HG03039 (cell line): ENCODE results near the gene DIAPH3.
"Not testable (repeated sequence)": the region's sequence is repeated elsewhere in the genome, so short reads cannot be mapped to it uniquely, and the experiment has no call there.

ENCODE experiments used
- ATAC-seq: cut with Tn5 transposase; IDR thresholded peaks from one replicate; pipeline ENCODE4 v1.9.1; 2021; ENCODE audit warnings: mild to moderate bottlenecking, moderate library complexity; ENCODE audit not compliant: unreplicated experiment

DIAPH3 gene

DNA sequence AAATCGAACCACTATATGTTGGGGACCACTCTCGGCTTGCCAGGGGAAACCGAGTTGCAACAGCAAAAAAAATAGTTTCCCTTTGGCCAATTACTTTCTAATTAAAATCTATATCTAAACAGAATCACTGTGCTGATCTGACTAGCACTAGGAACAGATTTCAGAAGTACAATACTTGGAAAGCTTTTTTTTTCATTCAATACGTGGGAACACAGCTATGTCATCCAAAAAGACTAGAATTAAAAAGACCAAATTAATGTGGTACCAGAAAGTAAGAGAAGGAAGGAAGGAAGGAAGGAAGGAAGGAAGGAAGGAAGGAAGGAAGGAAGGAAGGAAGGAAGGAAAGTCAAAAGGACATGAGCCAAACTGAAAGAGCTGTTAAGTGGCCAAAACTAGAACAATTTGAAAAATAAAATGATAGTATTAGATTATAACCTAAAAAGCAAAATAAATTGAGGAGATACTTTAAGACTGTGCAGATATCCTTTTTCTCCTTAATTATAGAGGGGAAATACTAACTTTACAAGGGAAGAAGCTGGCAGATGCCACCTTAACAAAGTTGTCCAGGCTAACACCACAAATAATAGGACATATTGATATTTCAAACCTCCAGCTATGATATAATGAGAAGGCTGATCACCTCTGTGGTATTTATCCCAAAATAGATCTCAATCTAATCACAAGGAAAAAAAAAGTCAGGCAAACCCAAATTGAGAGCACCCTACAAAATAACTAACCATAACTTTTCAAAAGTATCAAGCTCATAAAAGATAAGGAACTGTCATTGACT lies 63.9 kb downstream of the DIAPH3 start:
- ATAC-seq: no peak

DNA sequence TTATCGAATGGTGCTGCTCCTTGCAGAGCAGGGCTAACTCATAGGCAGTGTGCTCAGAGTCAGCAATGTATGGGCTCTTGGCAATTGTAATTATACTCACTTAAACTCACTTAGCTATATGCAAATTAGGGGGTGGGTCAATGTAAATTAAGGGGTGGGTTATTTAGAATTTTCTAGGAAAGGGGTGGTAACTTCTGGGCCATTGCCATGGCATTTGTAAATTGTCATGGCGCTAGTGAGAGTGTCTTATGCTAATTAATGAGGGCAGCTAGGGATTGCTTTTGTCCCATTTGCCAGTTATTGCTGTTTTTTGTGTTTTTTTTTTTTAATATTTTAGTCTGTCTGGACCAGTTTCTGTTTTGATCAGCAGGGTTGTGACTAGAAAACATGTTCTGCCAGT lies 68.4 kb downstream of the DIAPH3 start:
- no peak for ATAC-seq

DNA sequence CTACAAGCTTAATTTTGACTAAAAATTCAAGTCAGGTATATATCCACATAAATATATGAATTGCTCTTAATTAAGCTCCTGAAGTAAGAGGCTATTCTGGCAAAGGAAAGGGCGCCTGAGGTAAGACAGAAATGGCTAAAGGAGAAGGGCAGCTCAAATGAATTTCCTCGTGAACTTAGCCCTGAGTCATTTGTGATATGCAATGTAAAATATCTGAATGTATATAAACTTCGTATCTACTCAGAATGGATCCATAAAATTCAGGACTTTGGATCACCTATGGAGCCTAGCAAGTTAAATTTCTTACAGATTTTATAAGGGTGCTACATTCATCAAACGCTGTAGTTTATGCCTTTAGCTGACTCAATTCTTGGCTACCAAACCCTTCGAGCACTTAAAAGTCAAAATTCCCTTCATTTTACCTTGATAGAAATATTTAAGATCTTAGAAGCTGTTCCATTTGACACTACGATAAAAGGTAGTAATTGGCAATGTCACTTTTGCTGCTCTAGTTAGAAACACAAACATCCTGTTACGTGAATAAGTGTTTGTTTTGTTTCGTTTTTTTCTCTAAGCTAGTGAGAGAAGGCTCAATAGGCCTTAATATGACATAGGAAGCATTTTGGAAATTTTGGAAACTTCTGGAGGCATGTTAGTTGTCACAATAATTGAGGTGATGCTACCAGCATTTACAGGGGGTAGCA lies 69.2 kb downstream of the DIAPH3 start:
- ATAC-seq: no peak

- ATAC-seq: no peak
These were observed 70.2 kb downstream of the DIAPH3 start for GRCh38 chr13:60093425-60094019.

DNA sequence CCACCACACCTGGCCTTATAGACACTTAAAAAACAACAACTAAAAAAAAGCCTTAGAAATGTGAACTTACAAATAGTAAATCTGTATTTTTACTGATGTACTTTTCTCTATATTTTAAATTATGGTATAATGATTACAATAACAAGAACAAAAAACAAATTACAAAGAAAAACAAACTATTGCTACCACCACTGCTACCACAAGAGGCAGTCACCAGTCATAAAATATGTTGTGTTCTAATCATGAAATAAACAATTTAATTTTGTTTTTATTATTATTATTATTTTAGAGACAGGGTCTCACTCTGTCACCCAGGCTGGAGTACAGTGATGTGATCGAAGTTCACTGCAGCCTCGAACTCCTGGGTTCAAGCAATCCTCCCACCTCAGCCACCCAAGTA lies 72.2 kb downstream of the DIAPH3 start:
- no peak for ATAC-seq

- no peak for ATAC-seq
These were observed 73.2 kb downstream of the DIAPH3 start for GRCh38 chr13:60090574-60090973.

DNA sequence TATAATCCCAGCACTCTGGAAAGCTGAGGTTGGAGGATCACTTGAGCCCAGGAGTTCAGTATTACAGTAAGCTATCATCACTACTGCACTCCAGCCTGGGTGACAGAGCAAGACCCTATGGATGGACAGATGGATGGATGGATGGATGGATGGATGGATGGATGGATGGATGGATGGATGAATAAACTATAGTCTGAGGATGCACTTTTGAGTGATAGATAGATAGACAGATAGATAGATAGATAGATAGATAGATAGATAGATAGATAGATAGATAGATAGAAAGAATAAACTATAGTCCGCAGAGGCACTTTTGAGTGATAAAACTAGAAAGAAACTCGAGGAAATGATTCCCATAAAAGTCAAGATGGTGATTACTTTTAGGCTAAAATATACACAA lies 79.9 kb downstream of the DIAPH3 start:
- not testable (repeated sequence) for ATAC-seq

GRCh38 chr13:60080850-60081249 lies 82.9 kb downstream of the DIAPH3 start:
- no peak for ATAC-seq

DNA sequence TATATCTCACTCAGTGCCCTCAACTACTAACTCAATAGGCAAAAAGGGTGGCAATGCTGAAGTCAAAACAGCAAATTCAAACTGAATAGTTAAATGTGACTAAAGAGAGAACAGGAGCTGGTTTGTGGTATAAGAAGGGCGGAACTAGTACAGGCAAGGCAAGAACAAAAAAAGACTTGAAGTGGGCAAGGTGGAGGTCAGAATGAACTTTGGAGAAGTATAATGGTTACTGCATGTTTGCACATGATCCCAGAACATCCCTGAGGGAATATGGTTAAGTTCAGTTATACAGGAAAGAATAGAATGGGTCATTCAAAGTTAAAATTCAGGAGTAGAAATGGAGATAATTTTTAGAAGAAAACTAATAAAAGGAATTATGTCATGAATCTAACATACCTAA lies 85.5 kb downstream of the DIAPH3 start:
- ATAC-seq: no peak

GRCh38 chr13:60075850-60076249 lies 87.9 kb downstream of the DIAPH3 start:
- ATAC-seq: no peak

DNA sequence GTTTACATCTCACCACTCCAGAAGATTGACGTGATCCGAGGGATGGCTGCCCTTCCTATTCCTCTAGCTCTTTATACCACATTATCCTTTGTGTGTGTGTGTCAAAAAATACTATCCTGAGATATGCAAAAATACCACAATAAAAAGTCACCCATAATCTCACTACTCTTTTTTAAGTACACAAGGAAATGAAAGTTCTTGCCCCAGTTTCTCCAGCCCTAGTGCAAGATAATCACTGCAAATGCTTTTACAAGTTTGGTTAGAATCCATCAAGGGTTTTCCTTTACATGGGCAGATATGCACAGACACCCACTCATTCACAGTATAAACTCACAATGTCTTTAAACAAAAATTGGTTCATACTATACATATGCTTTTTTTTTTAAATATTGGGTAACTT lies 89.3 kb downstream of the DIAPH3 start:
- ATAC-seq: no peak

DNA sequence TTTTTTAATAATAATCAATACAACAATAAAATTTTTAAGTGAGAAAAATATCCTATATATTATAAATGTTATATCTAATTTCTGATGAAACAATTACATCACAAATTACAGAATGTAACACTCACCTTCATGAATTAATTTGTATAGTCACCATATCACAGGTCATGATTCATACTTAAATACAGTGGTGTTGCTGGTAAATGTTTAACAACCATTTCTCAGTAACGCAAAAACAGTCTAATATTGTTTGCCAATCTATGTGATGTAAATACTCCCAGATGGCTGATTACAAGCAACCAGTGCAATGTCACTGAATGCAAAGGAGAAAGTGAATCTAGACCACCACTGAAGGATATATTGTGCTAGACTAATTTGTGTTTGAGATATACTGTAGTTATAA lies 97.5 kb downstream of the DIAPH3 start:
- no peak for ATAC-seq

GRCh38 chr13:60062502-60062901 lies 101.2 kb downstream of the DIAPH3 start:
- ATAC-seq: no peak

DNA sequence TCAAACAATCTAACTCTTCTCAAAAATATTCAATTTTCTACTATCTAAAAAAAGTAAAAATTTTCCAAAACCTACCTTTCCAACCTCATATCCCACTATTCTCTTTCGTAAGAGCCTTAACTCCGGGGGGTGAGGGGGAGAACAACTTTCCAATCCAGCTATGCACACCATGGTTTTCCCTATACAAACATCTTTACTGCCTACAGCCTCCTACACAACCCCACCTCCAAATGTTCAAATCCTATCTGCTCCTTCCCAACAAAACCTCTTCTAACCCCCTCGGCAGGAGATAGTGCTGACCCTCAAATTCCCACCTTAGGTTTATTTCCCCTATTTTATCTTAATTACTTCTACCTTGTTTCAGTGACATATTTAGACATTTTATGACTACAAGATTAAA lies 102.0 kb downstream of the DIAPH3 start:
- no peak for ATAC-seq

- ATAC-seq: no peak
These were observed 111.9 kb downstream of the DIAPH3 start for GRCh38 chr13:60051754-60052285.

GRCh38 chr13:60048353-60048752 lies 115.4 kb downstream of the DIAPH3 start:
- not testable (repeated sequence) for ATAC-seq

DNA sequence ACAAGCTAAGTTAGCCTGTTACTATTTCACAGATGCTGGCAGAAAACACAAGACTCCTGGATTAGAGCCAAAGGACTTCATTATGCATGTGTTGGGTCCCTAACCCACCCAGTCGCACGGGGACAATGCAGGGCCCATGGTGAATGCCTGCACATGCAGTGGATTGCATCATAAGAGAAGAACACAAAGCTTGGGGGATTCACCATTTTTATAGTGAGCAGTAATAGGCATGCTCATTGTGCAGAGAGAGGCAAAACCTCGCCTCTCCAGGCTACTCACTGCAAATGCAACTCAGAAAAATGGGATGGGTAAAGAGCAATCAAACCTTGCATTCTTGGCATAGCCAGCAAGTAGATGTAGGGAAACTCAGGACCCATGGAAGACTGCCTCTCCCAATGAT lies 115.8 kb downstream of the DIAPH3 start:
- ATAC-seq: no peak

GRCh38 chr13:60044321-60044720 lies 119.4 kb downstream of the DIAPH3 start:
- ATAC-seq: no peak

GRCh38 chr13:60043262-60043661 lies 120.5 kb downstream of the DIAPH3 start:
- no peak for ATAC-seq

DNA sequence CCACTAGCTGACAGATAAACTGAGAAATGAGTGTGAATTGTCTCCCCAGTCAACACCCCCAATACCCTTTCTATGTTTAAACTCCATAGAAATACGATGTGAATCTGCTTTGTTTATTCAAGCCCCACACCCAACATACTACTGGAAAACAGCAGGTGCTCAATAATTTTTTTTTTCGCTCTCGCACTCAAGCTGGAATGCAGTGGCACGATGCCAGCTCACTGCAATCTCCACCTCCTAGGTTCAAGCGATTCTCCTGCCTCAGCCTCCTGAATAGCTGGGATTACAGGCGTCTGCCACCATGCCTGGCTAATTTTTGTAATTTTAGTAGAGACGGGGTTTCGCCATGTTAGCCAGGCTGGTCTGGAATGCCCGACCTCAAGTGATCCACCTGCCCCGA lies 123.1 kb downstream of the DIAPH3 start:
- ATAC-seq: not testable (repeated sequence)

DNA sequence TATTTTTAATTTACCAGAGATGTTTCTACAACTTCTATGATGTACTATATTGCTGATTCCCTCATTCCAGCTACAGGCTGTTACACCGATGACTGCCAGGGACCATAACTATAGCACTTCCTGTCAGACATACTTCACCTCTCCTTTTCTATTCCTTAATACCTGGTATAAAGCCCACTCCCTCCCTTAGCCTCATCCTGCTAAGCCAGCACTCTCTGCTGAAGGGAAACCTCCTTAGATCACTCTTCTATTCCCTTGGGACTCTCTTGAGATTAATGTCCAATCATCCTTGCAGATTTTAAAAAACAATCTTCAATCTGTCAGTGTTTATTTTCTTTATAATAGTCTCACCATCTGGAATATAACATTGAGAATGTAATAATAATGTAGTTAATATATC lies 127.9 kb downstream of the DIAPH3 start:
- no peak for ATAC-seq

- no peak for ATAC-seq
These were observed 130.9 kb downstream of the DIAPH3 start for GRCh38 chr13:60032851-60033250.
